AG04450 (cell line): ENCODE measurements around the gene LOXL3. TPM values are rescaled to one million over a fixed set of nuclear protein-coding genes. Genes with fewer than 3 reads are reported as not detected.

Experiments used
- CTCF ChIA-PET: fragments of 300-600, 350-600 bp; formaldehyde crosslinking; extraction: SDS; loops from one replicate; lab custom pipeline; 2022; ENCODE audit warnings: antibody characterized with exemption, inconsistent platforms; lab: Charles Lee
- POLR2A ChIA-PET: fragments of 350-600 bp; formaldehyde crosslinking; extraction: SDS; loops from one replicate; lab custom pipeline; 2021; ENCODE audit warnings: antibody characterized with exemption, inconsistent platforms; lab: Yijun Ruan, JAX
- DNase-seq: peaks from one replicate; pipeline ENCODE4 v3.0.0-alpha.2; 2011; ENCODE audit warnings: low read depth, low spot score
- H3K27ac ChIP-seq: one replicate; pipeline ENCODE4 v1.5.1; 2012; ENCODE audit warnings: low read depth, low read length, control low read depth
- H3K27me3 ChIP-seq: one replicate; pipeline ENCODE4 v1.6.0; 2012; ENCODE audit warnings: low read length; ENCODE audit not compliant: control insufficient read depth, insufficient read depth
- H3K4me3 ChIP-seq: 2 replicates; pipeline ENCODE4 v1.5.1; 2011; ENCODE audit warnings: mild to moderate bottlenecking, low read depth, low read length, control low read depth
- H3K9me3 ChIP-seq: 2 replicates; pipeline ENCODE4 v1.5.1; 2012; ENCODE audit warnings: low read length; ENCODE audit not compliant: control insufficient read depth, insufficient read depth
- polyA plus RNA-seq: library from polyadenylated mRNA; depleted of rRNA; stranded (reverse); fragments of >200 nt; gene quantifications from 2 replicates; pipeline ENCODE4 v1.2.3, GENCODE V29; 2011
- TF ChIP-seq, protein P1 (sequence below): IDR thresholded peaks from 2 replicates; pipeline ENCODE4 v1.5.1; 2011; ENCODE audit warnings: low read depth, low read length, control low read depth, inconsistent platforms

The LOXL3 gene
- polyA plus RNA-seq, 1 experiment, result 41.1 TPM

DNA sequence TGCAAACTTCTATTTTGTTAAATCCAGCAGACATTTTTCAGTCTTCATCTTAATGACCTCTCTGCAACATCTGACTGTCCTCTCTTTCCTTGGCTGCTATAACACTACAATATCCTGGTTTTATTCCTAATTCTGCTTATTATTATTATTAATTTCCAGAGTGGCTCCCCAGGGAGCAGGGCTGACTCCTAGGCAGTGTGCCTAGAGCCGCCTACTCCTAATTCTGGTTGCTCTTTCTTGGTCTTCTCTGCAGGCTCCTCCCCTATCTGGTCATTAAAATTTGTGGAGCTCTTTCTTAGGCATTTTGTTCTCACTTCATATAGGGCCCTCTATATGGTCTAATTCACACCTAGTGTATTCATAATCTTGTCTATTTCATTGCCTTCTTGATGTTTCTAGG is 10.8 kb downstream of the LOXL3 start:
- no peak for DNase-seq
- Histone ChIP-seq H3K27ac (no peak overlapping the region), H3K4me3 (no peak overlapping the region), H3K9me3 (no peaks in the 10 kb centered on the region), H3K27me3 (no peaks in the 10 kb centered on the region)
- TF ChIP-seq, protein P1, sequence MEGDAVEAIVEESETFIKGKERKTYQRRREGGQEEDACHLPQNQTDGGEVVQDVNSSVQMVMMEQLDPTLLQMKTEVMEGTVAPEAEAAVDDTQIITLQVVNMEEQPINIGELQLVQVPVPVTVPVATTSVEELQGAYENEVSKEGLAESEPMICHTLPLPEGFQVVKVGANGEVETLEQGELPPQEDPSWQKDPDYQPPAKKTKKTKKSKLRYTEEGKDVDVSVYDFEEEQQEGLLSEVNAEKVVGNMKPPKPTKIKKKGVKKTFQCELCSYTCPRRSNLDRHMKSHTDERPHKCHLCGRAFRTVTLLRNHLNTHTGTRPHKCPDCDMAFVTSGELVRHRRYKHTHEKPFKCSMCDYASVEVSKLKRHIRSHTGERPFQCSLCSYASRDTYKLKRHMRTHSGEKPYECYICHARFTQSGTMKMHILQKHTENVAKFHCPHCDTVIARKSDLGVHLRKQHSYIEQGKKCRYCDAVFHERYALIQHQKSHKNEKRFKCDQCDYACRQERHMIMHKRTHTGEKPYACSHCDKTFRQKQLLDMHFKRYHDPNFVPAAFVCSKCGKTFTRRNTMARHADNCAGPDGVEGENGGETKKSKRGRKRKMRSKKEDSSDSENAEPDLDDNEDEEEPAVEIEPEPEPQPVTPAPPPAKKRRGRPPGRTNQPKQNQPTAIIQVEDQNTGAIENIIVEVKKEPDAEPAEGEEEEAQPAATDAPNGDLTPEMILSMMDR, result no peak
- POLR2A ChIA-PET, result no interaction called here
- CTCF ChIA-PET, result interaction anchor here (0.5 kb wide), 1 partner anchor 10 kb away, joined by 3 read pairs; no protein-coding TSS in a partner anchor

DNA sequence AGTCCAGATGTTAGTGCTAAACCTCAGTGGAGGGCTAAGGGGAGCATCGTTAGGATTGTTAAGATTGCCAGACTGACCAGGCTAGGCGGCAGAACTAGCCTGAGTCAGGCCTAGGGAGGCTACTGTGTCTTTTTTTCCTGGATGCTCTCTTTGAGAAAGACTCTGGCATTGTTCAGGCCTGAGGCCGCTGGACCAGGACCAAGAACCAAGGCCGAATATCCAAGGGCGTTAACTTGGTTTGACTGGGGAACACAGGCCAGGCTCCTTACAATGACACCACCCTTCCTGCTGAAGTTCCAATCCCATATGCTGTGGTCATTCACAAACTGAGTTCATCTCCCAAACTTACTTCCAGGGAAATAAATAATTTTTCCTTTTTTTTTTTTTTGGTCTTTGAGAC is 13.5 kb downstream of the LOXL3 start:
- Histone ChIP-seq H3K4me3 (no peak overlapping the region), H3K27me3 (no peaks in the 10 kb centered on the region), H3K9me3 (no peaks in the 10 kb centered on the region), H3K27ac (no peak overlapping the region)
- no peak for DNase-seq
- TF ChIP-seq, protein P1, result no peak
- ChIA-PET POLR2A (interaction anchor here (0.7 kb wide), 1 partner anchor 50 kb away, joined by 5 read pairs; no protein-coding TSS in a partner anchor), CTCF (interaction anchor here (1.1 kb wide), 1 partner anchor 47 kb away, joined by 3 read pairs; no protein-coding TSS in a partner anchor)

DNA sequence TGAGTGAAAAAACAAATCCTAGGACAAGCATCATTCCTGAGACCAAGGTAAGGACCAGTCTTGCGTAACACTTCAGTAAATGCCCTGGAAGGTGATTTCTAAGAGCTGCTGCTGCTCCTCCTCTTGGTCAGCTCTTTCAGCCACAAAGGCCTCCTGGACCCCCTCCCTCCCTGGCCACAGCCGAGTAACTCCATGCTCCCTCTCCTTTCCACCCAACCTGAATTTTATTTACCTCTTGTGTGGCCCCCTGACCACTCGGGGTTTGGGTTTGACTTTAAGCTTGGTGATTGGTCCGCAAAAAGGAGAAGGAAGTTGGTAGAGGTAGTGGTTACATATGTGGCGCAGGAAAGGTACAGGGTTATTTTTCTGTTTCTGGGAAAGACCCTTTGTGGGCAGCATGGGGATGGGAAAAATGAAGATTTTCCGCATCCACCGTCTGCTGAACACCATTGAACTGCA is 14.8 kb downstream of the LOXL3 start:
- Histone ChIP-seq H3K9me3 (no peaks in the 10 kb centered on the region), H3K4me3 (no peak overlapping the region), H3K27ac (no peak overlapping the region), H3K27me3 (no peaks in the 10 kb centered on the region)
- no peak for DNase-seq
- TF ChIP-seq, protein P1, result no peak
- CTCF ChIA-PET, result interaction anchor here (0.7 to 1.2 kb wide), 3 partner anchors 46 to 65 kb away, joined by 3 to 4 read pairs (median 3); partner anchors contain the start of genes CCDC142 and TTC31
- POLR2A ChIA-PET, result interaction anchor here (0.6 to 1.4 kb wide), 2 partner anchors 15 to 117 kb away, joined by 8 to 9 read pairs; partner anchors contain the start of gene LOXL3

DNA sequence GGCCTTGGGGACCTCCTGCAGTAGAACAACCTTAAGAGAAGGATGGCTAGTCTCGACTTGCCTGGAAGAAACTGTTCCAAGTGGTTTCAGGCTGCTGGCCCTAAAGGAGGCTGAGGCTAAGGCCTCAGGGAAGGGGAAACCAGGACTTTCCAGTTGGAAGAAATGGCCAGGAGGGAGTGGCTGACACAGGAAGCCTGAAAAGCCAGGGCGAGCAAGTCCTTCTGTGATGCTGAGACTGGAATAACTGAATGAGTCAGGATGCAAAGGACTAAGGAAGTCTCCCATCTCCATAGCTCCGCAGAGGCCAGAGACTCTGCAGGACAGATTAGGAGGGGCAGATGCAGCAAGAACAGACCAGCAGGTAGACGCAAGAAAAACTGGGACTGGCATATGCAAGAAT is 16.6 kb downstream of the LOXL3 start:
- no peak for DNase-seq

More for the DNA sequence above, 16.6 kb downstream of the LOXL3 start:
- Histone ChIP-seq H3K27ac (no peak overlapping the region), H3K9me3 (no peaks in the 10 kb centered on the region), H3K4me3 (no peak overlapping the region), H3K27me3 (no peaks in the 10 kb centered on the region)
- POLR2A ChIA-PET, result no interaction called here
- TF ChIP-seq, protein P1, result no peak
- CTCF ChIA-PET, result interaction anchor here (1.4 kb wide), 1 partner anchor 51 kb away, joined by 3 read pairs; no protein-coding TSS in a partner anchor
